K562 (cell line): ENCODE data around the gene BTBD2. TPM values are rescaled to one million over a fixed set of nuclear protein-coding genes. Genes with fewer than 3 reads are reported as not detected.

Experiments used
- BDP1 ChIP-seq: IDR thresholded peaks from 3 replicates; pipeline ENCODE4 v1.6.1; 2011; ENCODE audit not compliant: insufficient read length, insufficient read depth
- CAMTA2 ChIP-seq: fragments of 250-450 bp; sonication (Bioruptor Pico); conservative IDR thresholded peaks from 2 replicates; pipeline ENCODE4 v1.5.1; 2022
- CTBP1 ChIP-seq: fragments of 450-650 bp; IDR thresholded peaks from 2 replicates; pipeline ENCODE4 v1.6.1; 2016; ENCODE audit warnings: borderline replicate concordance
- CTCFL ChIP-seq: IDR thresholded peaks from 2 replicates; pipeline ENCODE4 v1.6.1; 2011; ENCODE audit warnings: borderline replicate concordance, low read depth, mild to moderate bottlenecking, moderate library complexity, low read length; ENCODE audit not compliant: insufficient read depth, poor library complexity, severe bottlenecking
- HDAC1 ChIP-seq, 2 experiments: fragments of 450-650 bp; IDR thresholded peaks; 2 replicates each; pipeline ENCODE4 v1.6.1; 2016 to 2017; ENCODE audit warnings: inconsistent platforms in 1 of 2, mild to moderate bottlenecking in 1 of 2, moderate library complexity in 1 of 2
- KLF13 ChIP-seq: fragments of 450-650 bp; IDR thresholded peaks from 2 replicates; pipeline ENCODE4 v1.6.1; 2016; ENCODE audit warnings: missing genetic modification characterization, low read depth, mild to moderate bottlenecking, missing compliant biosample characterization, moderate library complexity, borderline replicate concordance
- MAX ChIP-seq: sonication (generic); formaldehyde crosslinking; IDR thresholded peaks from 2 replicates; pipeline ENCODE4 v1.9.0; 2022; ENCODE audit warnings: mild to moderate bottlenecking, missing genetic modification reagents
- NR2C1 ChIP-seq, 2 experiments: fragments of 450-650 bp; IDR thresholded peaks; 2 replicates each; pipeline ENCODE4 v1.6.1; 2017; ENCODE audit warnings: mild to moderate bottlenecking in 2 of 2, antibody characterized with exemption in 1 of 2, inconsistent platforms in 1 of 2, missing compliant biosample characterization in 1 of 2, missing genetic modification characterization in 1 of 2
- PCBP1 ChIP-seq: fragments of 200-400 bp; formaldehyde crosslinking; IDR thresholded peaks from 2 replicates; pipeline ENCODE4 v1.6.1; 2018; ENCODE audit warnings: mild to moderate bottlenecking, low read depth, low read length; ENCODE audit not compliant: poor library complexity, severe bottlenecking
- TAF15 ChIP-seq: fragments of 200-400 bp; formaldehyde crosslinking; IDR thresholded peaks from 2 replicates; pipeline ENCODE4 v1.6.1; 2017; ENCODE audit warnings: mild to moderate bottlenecking, low read depth, low read length, moderate library complexity
- U2AF1 ChIP-seq: fragments of 200-400 bp; formaldehyde crosslinking; optimal IDR thresholded peaks from 2 replicates; pipeline ENCODE3; 2017; ENCODE audit warnings: mild to moderate bottlenecking, low read depth, low read length, moderate library complexity
- UBTF ChIP-seq, 2 experiments: IDR thresholded peaks; 2 replicates each; pipeline ENCODE4 v1.6.1; 2012; ENCODE audit warnings: improper control_type of control experiment in 2 of 2, low read depth in 2 of 2, low read length in 2 of 2, borderline replicate concordance in 1 of 2
- ZBTB33 ChIP-seq: sonication (generic); formaldehyde crosslinking; IDR thresholded peaks from 2 replicates; pipeline ENCODE4 v1.8.1; 2023; ENCODE audit warnings: mild to moderate bottlenecking, missing genetic modification reagents
- ZBTB5 ChIP-seq: fragments of 450-650 bp; IDR thresholded peaks from 2 replicates; pipeline ENCODE4 v1.6.1; 2017; ENCODE audit warnings: antibody characterized with exemption
- ZNF124 ChIP-seq: sonication (generic); formaldehyde crosslinking; IDR thresholded peaks from 2 replicates; pipeline ENCODE4 v1.8.1; 2022; ENCODE audit warnings: missing genetic modification reagents
- ZNF347 ChIP-seq: fragments of 450-650 bp; formaldehyde crosslinking; IDR thresholded peaks from 2 replicates; pipeline ENCODE4 v1.4.0; 2020; ENCODE audit warnings: low read depth, mild to moderate bottlenecking, moderate library complexity
- ZNF41 ChIP-seq: fragments of 250-450 bp; sonication (Bioruptor Pico); conservative IDR thresholded peaks from 2 replicates; pipeline ENCODE4 v1.4.0; 2020; ENCODE audit warnings: mild to moderate bottlenecking
- polyA plus RNA-seq, 8 experiments: library from polyadenylated mRNA; depleted of rRNA in 4 of 8; stranded (reverse) in 5 of 8; unstranded in 3 of 8; fragments of >200 nt; fragmentation: Nextera tagmentation in 2 of 8; fragmentation: Illumina TruSeq in 1 of 8; extraction: Ambion mirVana in 2 of 8; extraction: Trizol in 1 of 8; gene quantifications; 2 replicates each; pipeline versions ENCODE4 v1.2.1 to v1.2.3, GENCODE V29; 2011 to 2014; ENCODE audit warnings: inconsistent platforms in 1 of 8, missing spikeins in 1 of 8
- total RNA-seq, 7 experiments: library from RNA; depleted of rRNA in 6 of 7; stranded (reverse); fragments of >200 nt in 6 of 7; fragmentation: Illumina TruSeq in 2 of 7; extraction: Trizol in 2 of 7; gene quantifications; 2 replicates each; pipeline versions ENCODE4 v1.2.1 to v1.2.3, GENCODE V29; 2011 to 2021; ENCODE audit warnings: low replicate concordance in 1 of 7

BTBD2 gene
- total and polyA plus RNA-seq, 9 of the 15 experiments (the other 6 are each of a cell fraction or from before 2014, with no cell fraction given) = 0.10 to 15.6 (median 6.9) TPM

GRCh38 chr19:2042485-2043250, 27.2 kb upstream of the BTBD2 start (continued):
- TF ChIP-seq UBTF (IDR thresholded peaks at IDR 0.05; ENCODE audit: borderline replicate concordance in 1 of 2, low read depth in 2 of 2, low read length in 2 of 2) (peak in 1 of 2 experiments; percentile 7; a peak in 1 of 4 replicates), PCBP1 (peak; percentile 19), TAF15 (no peak), ZBTB33 (CRISPR knock-in tag) (peak; percentile 64; the same call in 1 of the 2 replicates), ZBTB5 (no peak), U2AF1 (no peak), CTCFL (no peak), NR2C1 (IDR thresholded peaks at IDR 0.05) (no peak), NR2C1 (tag; IDR thresholded peaks at IDR 0.05) (no peak), ZNF347 (CRISPR knock-in tag) (no peak), CAMTA2 (CRISPR knock-in tag) (no peak), BDP1 (no peak), ZNF41 (CRISPR knock-in tag) (no peak), CTBP1 (0 out of 2 replicates have a peak, but pooled peaks have one; percentile 37), KLF13 (no peak), HDAC1 (IDR thresholded peaks at IDR 0.05) (no peak), MAX (peak; percentile 41; the same call in 1 of the 2 replicates), ZNF124 (no peak)
